ENCODE measurements around the gene USO1. TPM values are rescaled to one million over a fixed set of nuclear protein-coding genes. Genes with fewer than 3 reads are reported as not detected.

Gene USO1
- total and polyA plus RNA-seq, 3 donors from 2014 or later, result 53.3 to 64.6 (median 57.5) TPM

DNA sequence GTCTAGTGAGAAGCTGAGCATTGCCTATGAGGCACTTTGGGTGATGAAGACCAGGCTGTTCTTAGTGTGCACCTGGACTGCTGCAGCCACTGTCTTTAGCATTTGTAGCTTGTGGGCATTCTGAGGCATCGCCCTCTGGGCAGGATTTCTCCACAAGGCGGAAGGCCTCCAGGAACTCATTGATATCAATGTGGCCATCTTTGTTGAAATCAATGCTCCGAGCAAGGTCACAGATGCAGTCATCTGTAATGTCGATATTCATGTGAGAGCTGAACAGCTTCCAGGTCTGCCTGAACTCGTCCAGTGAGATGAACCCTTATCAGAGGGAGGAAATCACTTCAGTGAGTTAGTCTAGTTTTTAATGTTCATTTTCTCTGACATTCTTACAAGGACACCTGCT lies 136.2 kb downstream of the USO1 start:
- H3K36me3 ChIP-seq (ENCODE audit: low read depth, missing control alignments), result no peaks in the 10 kb centered on the region
- H3K4me1 ChIP-seq, result no peaks in the 10 kb centered on the region
- no peak overlapping the region for H3K4me3 ChIP-seq
- no peaks in the 10 kb centered on the region for H3K27me3 ChIP-seq
- no peak for TF ChIP-seq POLR2A (IDR thresholded peaks at IDR 0.05)
- TF ChIP-seq, protein P1, sequence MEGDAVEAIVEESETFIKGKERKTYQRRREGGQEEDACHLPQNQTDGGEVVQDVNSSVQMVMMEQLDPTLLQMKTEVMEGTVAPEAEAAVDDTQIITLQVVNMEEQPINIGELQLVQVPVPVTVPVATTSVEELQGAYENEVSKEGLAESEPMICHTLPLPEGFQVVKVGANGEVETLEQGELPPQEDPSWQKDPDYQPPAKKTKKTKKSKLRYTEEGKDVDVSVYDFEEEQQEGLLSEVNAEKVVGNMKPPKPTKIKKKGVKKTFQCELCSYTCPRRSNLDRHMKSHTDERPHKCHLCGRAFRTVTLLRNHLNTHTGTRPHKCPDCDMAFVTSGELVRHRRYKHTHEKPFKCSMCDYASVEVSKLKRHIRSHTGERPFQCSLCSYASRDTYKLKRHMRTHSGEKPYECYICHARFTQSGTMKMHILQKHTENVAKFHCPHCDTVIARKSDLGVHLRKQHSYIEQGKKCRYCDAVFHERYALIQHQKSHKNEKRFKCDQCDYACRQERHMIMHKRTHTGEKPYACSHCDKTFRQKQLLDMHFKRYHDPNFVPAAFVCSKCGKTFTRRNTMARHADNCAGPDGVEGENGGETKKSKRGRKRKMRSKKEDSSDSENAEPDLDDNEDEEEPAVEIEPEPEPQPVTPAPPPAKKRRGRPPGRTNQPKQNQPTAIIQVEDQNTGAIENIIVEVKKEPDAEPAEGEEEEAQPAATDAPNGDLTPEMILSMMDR (IDR thresholded peaks at IDR 0.05), result no peak
- DNase-seq, result no peak
- H3K9me3 ChIP-seq, result no peaks in the 10 kb centered on the region
- 74 to 85% methylated on average over 5 of the region's 5 CpGs for WGBS, 2 donors
- intact Hi-C loops (cut with DNase I; ENCODE audit: low total_unique reads), result no loop called here
- H3K27ac ChIP-seq, result no peak overlapping the region

Small RNAs within 50 kb of the gene (small RNA-seq; reads per million reads assigned to genes)
- 0.19 to 2.4 reads per million in 2 donors for gene RNU2-16P

Other genes starting within 250 kb of the USO1 start
- 10 to 100 TPM; 35.5 to 44.5 TPM for gene RCHY1, start 210.2 kb upstream of the USO1 start, total RNA-seq
- gene RCHY1, start 210.2 kb upstream of the USO1 start, polyA plus RNA-seq (ENCODE audit: insufficient read depth, low read depth, low replicate concordance), result 49.5 TPM
- 10 to 100 TPM; 30.2 to 44.0 TPM for gene THAP6, start 210.1 kb upstream of the USO1 start, total RNA-seq
- 35.1 TPM for gene THAP6, start 210.1 kb upstream of the USO1 start, polyA plus RNA-seq (ENCODE audit: insufficient read depth, low read depth, low replicate concordance)
- gene ODAPH, start 168.5 kb upstream of the USO1 start, total RNA-seq, result not detected
- not detected for gene ODAPH, start 168.5 kb upstream of the USO1 start, polyA plus RNA-seq (ENCODE audit: insufficient read depth, low read depth, low replicate concordance)
- 10 to 100 TPM; 11.3 to 11.9 TPM for gene CDKL2, start 94.0 kb upstream of the USO1 start, total RNA-seq
- gene CDKL2, start 94.0 kb upstream of the USO1 start, polyA plus RNA-seq (ENCODE audit: insufficient read depth, low read depth, low replicate concordance), result 41.0 TPM
- gene G3BP2, start 51.2 kb upstream of the USO1 start, total RNA-seq, result 100 to 1,000 TPM; 102 to 105 TPM
- 134 TPM for gene G3BP2, start 51.2 kb upstream of the USO1 start, polyA plus RNA-seq (ENCODE audit: insufficient read depth, low read depth, low replicate concordance)
- under 1 TPM; 0.50 to 0.71 TPM for gene PPEF2, start 177.9 kb downstream of the USO1 start, total RNA-seq
- gene PPEF2, start 177.9 kb downstream of the USO1 start, polyA plus RNA-seq (ENCODE audit: insufficient read depth, low read depth, low replicate concordance), result 1.4 TPM
- 10 to 100 TPM; 15.2 to 24.9 TPM for gene NAAA, start 216.4 kb downstream of the USO1 start, total RNA-seq
- gene NAAA, start 216.4 kb downstream of the USO1 start, polyA plus RNA-seq (ENCODE audit: insufficient read depth, low read depth, low replicate concordance), result 6.3 TPM

Data from testis (tissue), 3 donors.